WTC11 (cell line): ENCODE data around the gene UQCRQ. TPM values are rescaled to one million over a fixed set of nuclear protein-coding genes. Genes with fewer than 3 reads are reported as not detected.

Source experiments
- ATAC-seq: fragments of 200-7000 bp; cut with Tn5 transposase; 2 replicates; pipeline ENCODE4 v1.10.0; 2021; ENCODE audit warnings: mild to moderate bottlenecking, moderate library complexity
- CTCF ChIA-PET: fragments of 300-600 bp; sonication (Branson Sonifier 250); formaldehyde crosslinking; loops from one replicate; lab custom pipeline; 2021; ENCODE audit warnings: antibody characterized with exemption; lab: Charles Lee
- POLR2A ChIA-PET: fragments of 350-600 bp; sonication (Branson Sonifier 250); formaldehyde crosslinking; loops from one replicate; lab custom pipeline; 2021; ENCODE audit warnings: antibody characterized with exemption; lab: Charles Lee
- DNase-seq: peaks from one replicate; pipeline ENCODE4 v3.0.0; 2021; ENCODE audit warnings: low spot score
- H3K27ac Mint-ChIP-seq: 2 replicates; pipeline ENCODE4 v1.8.0; 2021; ENCODE audit warnings: mixed read lengths
- H3K27me3 Mint-ChIP-seq: 2 replicates; pipeline ENCODE4 v1.8.0; 2021; ENCODE audit warnings: low read depth, mild to moderate bottlenecking, moderate library complexity, mixed read lengths
- H3K36me3 Mint-ChIP-seq: 2 replicates; pipeline ENCODE4 v1.8.0; 2021; ENCODE audit warnings: mixed read lengths
- H3K4me1 Mint-ChIP-seq: 2 replicates; pipeline ENCODE4 v1.8.0; 2022; ENCODE audit warnings: mixed read lengths
- H3K4me3 Mint-ChIP-seq: 2 replicates; pipeline ENCODE4 v1.8.0; 2021; ENCODE audit warnings: mild to moderate bottlenecking, moderate library complexity, mixed read lengths
- H3K9me3 Mint-ChIP-seq: 2 replicates; pipeline ENCODE4 v1.8.0; 2021; ENCODE audit warnings: mixed read lengths
- CREM ChIP-seq: sonication (generic); formaldehyde crosslinking; IDR thresholded peaks from 2 replicates; pipeline ENCODE4 v1.8.1; 2022; ENCODE audit warnings: mild to moderate bottlenecking, missing genetic modification reagents, moderate library complexity
- FOXK1 ChIP-seq: sonication (generic); formaldehyde crosslinking; IDR thresholded peaks from 2 replicates; pipeline ENCODE4 v1.8.0; 2022; ENCODE audit warnings: mild to moderate bottlenecking, moderate library complexity, missing genetic modification reagents
- MXD4 ChIP-seq: fragments of 250-450 bp; sonication (Bioruptor Pico); IDR thresholded peaks from 2 replicates; pipeline ENCODE4 v1.8.0; 2021; ENCODE audit warnings: mild to moderate bottlenecking, moderate library complexity, borderline replicate concordance
- SP1 ChIP-seq: sonication (generic); formaldehyde crosslinking; conservative IDR thresholded peaks from 2 replicates; pipeline ENCODE4 v1.8.1; 2022; ENCODE audit warnings: missing genetic modification reagents
- TCF7 ChIP-seq: sonication (generic); formaldehyde crosslinking; IDR thresholded peaks from 2 replicates; pipeline ENCODE4 v1.8.0; 2022; ENCODE audit warnings: mild to moderate bottlenecking, low read depth, missing genetic modification reagents, moderate library complexity
- TEAD4 ChIP-seq: sonication (generic); formaldehyde crosslinking; IDR thresholded peaks from 2 replicates; pipeline ENCODE4 v1.8.0; 2022; ENCODE audit warnings: mild to moderate bottlenecking, missing genetic modification reagents
- ZNF138 ChIP-seq: sonication (generic); formaldehyde crosslinking; conservative IDR thresholded peaks from 2 replicates; pipeline ENCODE4 v1.8.1; 2022; ENCODE audit warnings: mild to moderate bottlenecking, moderate library complexity, missing genetic modification reagents
- ZNF232 ChIP-seq: sonication (generic); formaldehyde crosslinking; IDR thresholded peaks from 2 replicates; pipeline ENCODE4 v1.8.0; 2022; ENCODE audit warnings: mild to moderate bottlenecking, missing genetic modification reagents
- total RNA-seq: library from RNA; stranded (reverse); gene quantifications from 3 replicates; pipeline ENCODE4 v1.2.3, GENCODE V29; 2021
- TF ChIP-seq, protein P1 (sequence below): sonication (generic); formaldehyde crosslinking; IDR thresholded peaks from 2 replicates; pipeline ENCODE4 v1.8.1; 2023; ENCODE audit warnings: mild to moderate bottlenecking, missing genetic modification reagents, moderate library complexity
- TF ChIP-seq, protein P2 (sequence below): sonication (generic); formaldehyde crosslinking; IDR thresholded peaks from 2 replicates; pipeline ENCODE4 v1.8.0; 2022; ENCODE audit warnings: mild to moderate bottlenecking, missing genetic modification reagents
- TF ChIP-seq, protein P3 (sequence below): sonication (generic); formaldehyde crosslinking; IDR thresholded peaks from 2 replicates; pipeline ENCODE4 v1.8.1; 2023; ENCODE audit warnings: mild to moderate bottlenecking, missing genetic modification reagents, borderline replicate concordance
- TF ChIP-seq, protein P4 (sequence below): sonication (generic); formaldehyde crosslinking; IDR thresholded peaks from 2 replicates; pipeline ENCODE4 v1.8.0; 2023; ENCODE audit warnings: missing genetic modification reagents, mild to moderate bottlenecking, borderline replicate concordance
- TF ChIP-seq, protein P5 (sequence below): sonication (generic); formaldehyde crosslinking; IDR thresholded peaks from 2 replicates; pipeline ENCODE4 v1.8.1; 2023; ENCODE audit warnings: mild to moderate bottlenecking, missing genetic modification reagents, moderate library complexity
- TF ChIP-seq, protein P6 (sequence below): sonication (generic); formaldehyde crosslinking; IDR thresholded peaks from 2 replicates; pipeline ENCODE4 v1.8.1; 2022; ENCODE audit warnings: low read depth, mild to moderate bottlenecking, moderate library complexity, missing genetic modification reagents, borderline replicate concordance
- TF ChIP-seq, protein P7 (sequence below): fragments of 250-450 bp; sonication (Bioruptor Pico); IDR thresholded peaks from 2 replicates; pipeline ENCODE4 v1.9.0; 2021; ENCODE audit warnings: mild to moderate bottlenecking

Gene UQCRQ
- total RNA-seq, 1 experiment from 2014 or later, result 256 TPM

DNA sequence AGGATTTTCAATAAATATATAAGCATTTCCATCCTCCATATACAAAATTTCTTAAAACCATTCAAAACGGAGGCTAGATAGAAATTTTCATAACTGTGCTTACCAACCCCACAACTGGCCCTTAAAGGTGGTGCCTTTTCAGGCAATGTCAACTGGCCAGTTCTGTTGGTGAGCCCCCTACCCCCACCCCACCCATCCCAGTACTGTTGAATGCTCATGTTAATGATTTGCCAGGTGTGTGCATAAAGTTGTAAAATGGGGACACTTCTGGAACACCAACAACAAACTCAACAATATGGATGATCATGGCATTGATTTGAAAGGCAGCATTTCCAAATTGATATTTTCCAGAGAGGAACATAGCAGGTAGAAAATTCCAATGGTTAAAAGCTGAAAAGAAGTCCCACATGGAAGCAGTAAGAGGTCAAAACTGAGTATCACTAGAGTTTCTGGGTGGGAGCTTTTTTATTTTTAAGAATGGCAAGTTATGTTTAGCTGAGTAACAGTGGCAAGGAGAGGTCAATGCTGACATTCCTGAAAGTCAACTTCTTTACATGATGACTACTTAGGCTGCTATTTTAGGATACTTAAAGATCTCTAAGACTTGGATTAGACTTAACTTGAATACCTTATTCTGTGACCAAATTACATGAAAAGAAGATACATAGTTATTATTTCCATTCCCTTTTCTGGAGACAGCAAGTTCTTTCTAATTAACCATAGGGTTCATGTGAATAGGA, 9.7 kb downstream of the UQCRQ start:
- ATAC-seq (no peak), DNase-seq (no peak)
- Mint-ChIP-seq H3K4me1 (no peaks in the 10 kb centered on the region), H3K9me3 (no peaks in the 10 kb centered on the region), H3K4me3 (no peak overlapping the region), H3K27me3 (no peaks in the 10 kb centered on the region), H3K27ac (no peak overlapping the region), H3K36me3 (peaks cover 31% of the 10 kb centered on the region)
- CTCF ChIA-PET, result no interaction called here
- TF ChIP-seq MXD4 (CRISPR knock-in tag) (no peak), SP1 (no peak), CREM (CRISPR knock-in tag) (no peak), TCF7 (no peak), TEAD4 (no peak), FOXK1 (no peak)
- TF ChIP-seq, protein P1, sequence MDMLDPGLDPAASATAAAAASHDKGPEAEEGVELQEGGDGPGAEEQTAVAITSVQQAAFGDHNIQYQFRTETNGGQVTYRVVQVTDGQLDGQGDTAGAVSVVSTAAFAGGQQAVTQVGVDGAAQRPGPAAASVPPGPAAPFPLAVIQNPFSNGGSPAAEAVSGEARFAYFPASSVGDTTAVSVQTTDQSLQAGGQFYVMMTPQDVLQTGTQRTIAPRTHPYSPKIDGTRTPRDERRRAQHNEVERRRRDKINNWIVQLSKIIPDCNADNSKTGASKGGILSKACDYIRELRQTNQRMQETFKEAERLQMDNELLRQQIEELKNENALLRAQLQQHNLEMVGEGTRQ (CRISPR knock-in tag), result no peak
- TF ChIP-seq, protein P2, sequence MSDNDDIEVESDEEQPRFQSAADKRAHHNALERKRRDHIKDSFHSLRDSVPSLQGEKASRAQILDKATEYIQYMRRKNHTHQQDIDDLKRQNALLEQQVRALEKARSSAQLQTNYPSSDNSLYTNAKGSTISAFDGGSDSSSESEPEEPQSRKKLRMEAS, result no peak
- TF ChIP-seq, protein P3, sequence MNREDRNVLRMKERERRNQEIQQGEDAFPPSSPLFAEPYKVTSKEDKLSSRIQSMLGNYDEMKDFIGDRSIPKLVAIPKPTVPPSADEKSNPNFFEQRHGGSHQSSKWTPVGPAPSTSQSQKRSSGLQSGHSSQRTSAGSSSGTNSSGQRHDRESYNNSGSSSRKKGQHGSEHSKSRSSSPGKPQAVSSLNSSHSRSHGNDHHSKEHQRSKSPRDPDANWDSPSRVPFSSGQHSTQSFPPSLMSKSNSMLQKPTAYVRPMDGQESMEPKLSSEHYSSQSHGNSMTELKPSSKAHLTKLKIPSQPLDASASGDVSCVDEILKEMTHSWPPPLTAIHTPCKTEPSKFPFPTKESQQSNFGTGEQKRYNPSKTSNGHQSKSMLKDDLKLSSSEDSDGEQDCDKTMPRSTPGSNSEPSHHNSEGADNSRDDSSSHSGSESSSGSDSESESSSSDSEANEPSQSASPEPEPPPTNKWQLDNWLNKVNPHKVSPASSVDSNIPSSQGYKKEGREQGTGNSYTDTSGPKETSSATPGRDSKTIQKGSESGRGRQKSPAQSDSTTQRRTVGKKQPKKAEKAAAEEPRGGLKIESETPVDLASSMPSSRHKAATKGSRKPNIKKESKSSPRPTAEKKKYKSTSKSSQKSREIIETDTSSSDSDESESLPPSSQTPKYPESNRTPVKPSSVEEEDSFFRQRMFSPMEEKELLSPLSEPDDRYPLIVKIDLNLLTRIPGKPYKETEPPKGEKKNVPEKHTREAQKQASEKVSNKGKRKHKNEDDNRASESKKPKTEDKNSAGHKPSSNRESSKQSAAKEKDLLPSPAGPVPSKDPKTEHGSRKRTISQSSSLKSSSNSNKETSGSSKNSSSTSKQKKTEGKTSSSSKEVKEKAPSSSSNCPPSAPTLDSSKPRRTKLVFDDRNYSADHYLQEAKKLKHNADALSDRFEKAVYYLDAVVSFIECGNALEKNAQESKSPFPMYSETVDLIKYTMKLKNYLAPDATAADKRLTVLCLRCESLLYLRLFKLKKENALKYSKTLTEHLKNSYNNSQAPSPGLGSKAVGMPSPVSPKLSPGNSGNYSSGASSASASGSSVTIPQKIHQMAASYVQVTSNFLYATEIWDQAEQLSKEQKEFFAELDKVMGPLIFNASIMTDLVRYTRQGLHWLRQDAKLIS (CRISPR knock-in tag), result no peak
- POLR2A ChIA-PET, result no interaction called here

DNA sequence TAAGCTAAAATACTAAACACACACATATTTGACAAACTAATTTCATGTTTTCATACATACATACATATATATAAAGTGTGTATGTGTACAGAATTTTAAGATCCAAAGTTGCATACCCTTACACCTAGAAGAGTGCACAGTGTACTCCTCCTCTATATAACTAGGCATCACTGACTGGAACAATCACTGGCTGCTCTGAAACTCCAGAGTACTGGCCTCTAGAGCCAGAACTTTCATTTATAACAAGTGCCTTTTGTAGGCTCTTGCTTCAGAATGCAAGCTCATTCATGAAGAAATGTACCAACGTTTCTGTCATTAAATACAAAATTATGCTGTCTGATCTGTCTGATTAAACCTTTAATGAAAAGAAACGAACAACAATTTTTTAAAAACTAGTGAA, 11.0 kb downstream of the UQCRQ start:
- TF ChIP-seq, protein P4, sequence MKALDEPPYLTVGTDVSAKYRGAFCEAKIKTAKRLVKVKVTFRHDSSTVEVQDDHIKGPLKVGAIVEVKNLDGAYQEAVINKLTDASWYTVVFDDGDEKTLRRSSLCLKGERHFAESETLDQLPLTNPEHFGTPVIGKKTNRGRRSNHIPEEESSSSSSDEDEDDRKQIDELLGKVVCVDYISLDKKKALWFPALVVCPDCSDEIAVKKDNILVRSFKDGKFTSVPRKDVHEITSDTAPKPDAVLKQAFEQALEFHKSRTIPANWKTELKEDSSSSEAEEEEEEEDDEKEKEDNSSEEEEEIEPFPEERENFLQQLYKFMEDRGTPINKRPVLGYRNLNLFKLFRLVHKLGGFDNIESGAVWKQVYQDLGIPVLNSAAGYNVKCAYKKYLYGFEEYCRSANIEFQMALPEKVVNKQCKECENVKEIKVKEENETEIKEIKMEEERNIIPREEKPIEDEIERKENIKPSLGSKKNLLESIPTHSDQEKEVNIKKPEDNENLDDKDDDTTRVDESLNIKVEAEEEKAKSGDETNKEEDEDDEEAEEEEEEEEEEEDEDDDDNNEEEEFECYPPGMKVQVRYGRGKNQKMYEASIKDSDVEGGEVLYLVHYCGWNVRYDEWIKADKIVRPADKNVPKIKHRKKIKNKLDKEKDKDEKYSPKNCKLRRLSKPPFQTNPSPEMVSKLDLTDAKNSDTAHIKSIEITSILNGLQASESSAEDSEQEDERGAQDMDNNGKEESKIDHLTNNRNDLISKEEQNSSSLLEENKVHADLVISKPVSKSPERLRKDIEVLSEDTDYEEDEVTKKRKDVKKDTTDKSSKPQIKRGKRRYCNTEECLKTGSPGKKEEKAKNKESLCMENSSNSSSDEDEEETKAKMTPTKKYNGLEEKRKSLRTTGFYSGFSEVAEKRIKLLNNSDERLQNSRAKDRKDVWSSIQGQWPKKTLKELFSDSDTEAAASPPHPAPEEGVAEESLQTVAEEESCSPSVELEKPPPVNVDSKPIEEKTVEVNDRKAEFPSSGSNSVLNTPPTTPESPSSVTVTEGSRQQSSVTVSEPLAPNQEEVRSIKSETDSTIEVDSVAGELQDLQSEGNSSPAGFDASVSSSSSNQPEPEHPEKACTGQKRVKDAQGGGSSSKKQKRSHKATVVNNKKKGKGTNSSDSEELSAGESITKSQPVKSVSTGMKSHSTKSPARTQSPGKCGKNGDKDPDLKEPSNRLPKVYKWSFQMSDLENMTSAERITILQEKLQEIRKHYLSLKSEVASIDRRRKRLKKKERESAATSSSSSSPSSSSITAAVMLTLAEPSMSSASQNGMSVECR (CRISPR knock-in tag), result no peak
- no peak for TF ChIP-seq ZNF232 (CRISPR knock-in tag)
- no peak for TF ChIP-seq ZNF138 (CRISPR knock-in tag)
- TF ChIP-seq, protein P5, sequence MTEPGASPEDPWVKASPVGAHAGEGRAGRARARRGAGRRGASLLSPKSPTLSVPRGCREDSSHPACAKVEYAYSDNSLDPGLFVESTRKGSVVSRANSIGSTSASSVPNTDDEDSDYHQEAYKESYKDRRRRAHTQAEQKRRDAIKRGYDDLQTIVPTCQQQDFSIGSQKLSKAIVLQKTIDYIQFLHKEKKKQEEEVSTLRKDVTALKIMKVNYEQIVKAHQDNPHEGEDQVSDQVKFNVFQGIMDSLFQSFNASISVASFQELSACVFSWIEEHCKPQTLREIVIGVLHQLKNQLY (CRISPR knock-in tag), result no peak
- TF ChIP-seq, protein P6, sequence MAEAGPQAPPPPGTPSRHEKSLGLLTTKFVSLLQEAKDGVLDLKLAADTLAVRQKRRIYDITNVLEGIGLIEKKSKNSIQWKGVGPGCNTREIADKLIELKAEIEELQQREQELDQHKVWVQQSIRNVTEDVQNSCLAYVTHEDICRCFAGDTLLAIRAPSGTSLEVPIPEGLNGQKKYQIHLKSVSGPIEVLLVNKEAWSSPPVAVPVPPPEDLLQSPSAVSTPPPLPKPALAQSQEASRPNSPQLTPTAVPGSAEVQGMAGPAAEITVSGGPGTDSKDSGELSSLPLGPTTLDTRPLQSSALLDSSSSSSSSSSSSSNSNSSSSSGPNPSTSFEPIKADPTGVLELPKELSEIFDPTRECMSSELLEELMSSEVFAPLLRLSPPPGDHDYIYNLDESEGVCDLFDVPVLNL (CRISPR knock-in tag), result no peak
- TF ChIP-seq, protein P7, sequence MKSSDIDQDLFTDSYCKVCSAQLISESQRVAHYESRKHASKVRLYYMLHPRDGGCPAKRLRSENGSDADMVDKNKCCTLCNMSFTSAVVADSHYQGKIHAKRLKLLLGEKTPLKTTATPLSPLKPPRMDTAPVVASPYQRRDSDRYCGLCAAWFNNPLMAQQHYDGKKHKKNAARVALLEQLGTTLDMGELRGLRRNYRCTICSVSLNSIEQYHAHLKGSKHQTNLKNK (CRISPR knock-in tag), result no peak
- H3K4me3 Mint-ChIP-seq, result no peak overlapping the region
- DNase-seq (no peak), ATAC-seq (no peak)
- H3K9me3 Mint-ChIP-seq, result no peaks in the 10 kb centered on the region
- H3K27ac Mint-ChIP-seq, result no peak overlapping the region
- peaks cover 37% of the 10 kb centered on the region for H3K36me3 Mint-ChIP-seq
- ChIA-PET CTCF (interaction anchor here (0.6 kb wide), 1 partner anchor 64 kb away, joined by 4 read pairs; the partner anchor contains the start of gene SOWAHA), POLR2A (no interaction called here)
- no peaks in the 10 kb centered on the region for H3K27me3 Mint-ChIP-seq
- H3K4me1 Mint-ChIP-seq, result no peaks in the 10 kb centered on the region
